Progenitor cell of endocrine pancreas (in vitro differentiated cells): ENCODE measurements around the gene RFX7. TPM values are rescaled to one million over a fixed set of nuclear protein-coding genes. Genes with fewer than 3 reads are reported as not detected.

Experiments
- DNase-seq: peaks from one replicate; pipeline ENCODE4 v3.0.0; 2021; ENCODE audit warnings: low spot score; ENCODE audit not compliant: unreplicated experiment
- H3K27ac Mint-ChIP-seq: 2 replicates; pipeline ENCODE4 v1.8.0; 2021; ENCODE audit warnings: mild to moderate bottlenecking, moderate library complexity, mixed read lengths
- H3K27me3 Mint-ChIP-seq: 2 replicates; pipeline ENCODE4 v1.8.0; 2021; ENCODE audit warnings: mixed read lengths
- H3K36me3 Mint-ChIP-seq: 2 replicates; pipeline ENCODE4 v1.8.0; 2022; ENCODE audit warnings: mixed read lengths; ENCODE audit not compliant: insufficient read depth
- H3K4me1 Mint-ChIP-seq: 2 replicates; pipeline ENCODE4 v1.8.0; 2021; ENCODE audit warnings: low read depth, mixed read lengths
- H3K4me3 Mint-ChIP-seq: 2 replicates; pipeline ENCODE4 v1.8.0; 2021; ENCODE audit warnings: low read depth, mild to moderate bottlenecking, moderate library complexity, mixed read lengths
- H3K9me3 Mint-ChIP-seq: 2 replicates; pipeline ENCODE4 v1.8.0; 2021; ENCODE audit warnings: low read depth, mixed read lengths
- CTCF ChIP-seq: fragments of 200-600 bp; sonication (generic); IDR thresholded peaks from one replicate; pipeline ENCODE4 v1.5.0; 2021; ENCODE audit warnings: antibody characterized with exemption, mild to moderate bottlenecking; ENCODE audit not compliant: unreplicated experiment
- total RNA-seq: library from RNA; stranded (reverse); gene quantifications from 2 replicates; pipeline ENCODE4 v1.2.1, GENCODE V29; 2021

The RFX7 gene
- total RNA-seq, 1 donor from 2014 or later = 33.6 TPM

GRCh38 chr15:56148064-56148463 lies 95.6 kb downstream of the RFX7 start:
- TF ChIP-seq CTCF = no peak
- no peak for DNase-seq
- Mint-ChIP-seq H3K4me1 (peaks cover 6% of the 10 kb centered on the region), H3K27ac (no peak overlapping the region), H3K36me3 (peaks cover 32% of the 10 kb centered on the region), H3K9me3 (peaks cover 23% of the 10 kb centered on the region), H3K4me3 (no peak overlapping the region), H3K27me3 (no peaks in the 10 kb centered on the region)

GRCh38 chr15:56146756-56147155 lies 96.9 kb downstream of the RFX7 start:
- DNase-seq = no peak
- Mint-ChIP-seq H3K9me3 (peaks cover 18% of the 10 kb centered on the region), H3K27ac (no peak overlapping the region), H3K36me3 (peaks cover 32% of the 10 kb centered on the region), H3K27me3 (no peaks in the 10 kb centered on the region), H3K4me3 (no peak overlapping the region), H3K4me1 (peaks cover 6% of the 10 kb centered on the region)
- TF ChIP-seq CTCF = no peak

GRCh38 chr15:56128081-56128480 lies 115.6 kb downstream of the RFX7 start:
- Mint-ChIP-seq H3K4me3 (no peak overlapping the region), H3K36me3 (peaks cover 67% of the 10 kb centered on the region), H3K9me3 (peaks cover 47% of the 10 kb centered on the region), H3K27me3 (no peaks in the 10 kb centered on the region), H3K27ac (no peak overlapping the region), H3K4me1 (no peaks in the 10 kb centered on the region)
- no peak for TF ChIP-seq CTCF
- no peak for DNase-seq

DNA sequence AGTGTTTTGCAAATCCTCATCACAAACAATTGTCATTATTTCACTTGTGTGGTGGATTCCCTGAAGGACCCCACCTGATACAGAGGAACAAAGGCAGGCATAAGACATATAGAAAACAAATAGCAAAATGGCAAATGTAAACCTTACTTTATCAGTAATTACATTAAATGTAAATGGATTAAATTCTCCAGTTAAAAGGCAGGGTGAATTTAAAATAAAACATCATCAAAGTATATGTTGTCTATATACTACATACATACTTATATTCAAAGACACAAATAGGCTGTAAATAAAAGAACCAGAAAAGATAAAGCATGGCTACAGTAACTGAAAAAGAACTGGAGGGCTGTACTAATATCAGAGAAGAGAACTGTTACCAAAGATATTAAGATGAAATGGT lies 117.3 kb downstream of the RFX7 start:
- H3K36me3 Mint-ChIP-seq = peaks cover 82% of the 10 kb centered on the region
- no peak for DNase-seq
- H3K4me3 Mint-ChIP-seq = no peak overlapping the region
- no peaks in the 10 kb centered on the region for H3K4me1 Mint-ChIP-seq
- TF ChIP-seq CTCF = no peak
- no peak overlapping the region for H3K27ac Mint-ChIP-seq
- H3K9me3 Mint-ChIP-seq = peaks cover 54% of the 10 kb centered on the region
- no peaks in the 10 kb centered on the region for H3K27me3 Mint-ChIP-seq

DNA sequence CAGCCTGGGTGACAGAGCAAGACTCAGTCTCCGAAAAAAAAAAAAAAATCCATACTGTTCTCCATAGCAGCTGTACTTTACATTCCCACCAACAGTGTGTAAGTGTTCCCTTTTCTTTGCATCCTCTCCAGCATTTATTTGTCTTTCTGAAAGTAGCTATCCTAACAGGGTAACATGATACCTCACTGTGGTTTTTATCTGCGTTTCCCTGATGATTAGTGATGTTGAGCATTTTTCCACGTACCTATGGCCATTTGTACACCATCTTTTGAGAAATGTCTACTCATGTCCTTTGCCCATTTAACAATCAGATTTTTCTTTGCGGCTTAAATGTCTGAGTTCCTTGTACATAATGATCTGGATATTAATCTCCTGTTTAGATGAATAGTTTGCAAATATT lies 119.3 kb downstream of the RFX7 start:
- Mint-ChIP-seq H3K4me3 (no peak overlapping the region), H3K9me3 (peaks cover 60% of the 10 kb centered on the region), H3K27ac (no peak overlapping the region), H3K4me1 (no peaks in the 10 kb centered on the region), H3K27me3 (no peaks in the 10 kb centered on the region), H3K36me3 (peaks cover 81% of the 10 kb centered on the region)
- DNase-seq = no peak
- no peak for TF ChIP-seq CTCF
